ENCODE measurements around the gene ASIC5. TPM values are rescaled to one million over a fixed set of nuclear protein-coding genes. Genes with fewer than 3 reads are reported as not detected.
A peak's percentile ranks its signal among the peaks of the same experiment; 100 is the strongest.
"Not testable (repeated sequence)": the region's sequence is repeated elsewhere in the genome, so short reads cannot be mapped to it uniquely, and the experiment has no call there.

The ASIC5 gene
- total RNA-seq, 1 donor = not detected

DNA sequence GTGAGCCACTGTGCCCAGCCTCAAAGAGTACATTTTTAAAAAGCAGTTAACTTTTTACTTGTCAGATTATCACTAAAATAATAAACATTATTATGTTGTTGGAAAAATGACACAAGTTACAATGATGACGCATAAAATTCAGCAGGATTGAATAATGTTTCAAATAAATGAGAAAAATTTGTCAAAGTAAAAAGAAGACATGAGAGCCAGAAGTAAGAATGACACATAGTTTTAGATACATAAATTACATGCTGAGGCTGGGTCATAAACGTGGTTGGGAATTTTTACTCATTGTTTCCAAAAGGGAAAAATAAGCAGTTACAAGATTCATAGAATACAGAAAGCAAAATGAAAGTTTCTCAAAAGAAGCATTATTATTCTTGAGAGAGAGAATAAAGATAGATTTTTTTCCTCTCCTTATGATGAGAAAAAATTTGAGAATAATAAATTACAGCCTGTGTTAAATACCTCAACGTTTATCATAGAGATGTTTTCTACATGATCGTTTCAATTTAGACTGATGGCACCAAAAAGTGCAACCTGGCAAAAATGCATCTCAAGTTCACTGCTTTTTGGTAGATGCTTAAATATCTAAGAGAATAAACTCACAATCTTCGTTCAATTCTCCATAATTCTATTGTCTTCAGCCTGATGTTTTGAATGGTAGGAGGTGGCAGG is 66.8 kb downstream of the ASIC5 start:
- no peak overlapping the region for H3K4me3 ChIP-seq (ENCODE audit: insufficient read depth, low read length)

DNA sequence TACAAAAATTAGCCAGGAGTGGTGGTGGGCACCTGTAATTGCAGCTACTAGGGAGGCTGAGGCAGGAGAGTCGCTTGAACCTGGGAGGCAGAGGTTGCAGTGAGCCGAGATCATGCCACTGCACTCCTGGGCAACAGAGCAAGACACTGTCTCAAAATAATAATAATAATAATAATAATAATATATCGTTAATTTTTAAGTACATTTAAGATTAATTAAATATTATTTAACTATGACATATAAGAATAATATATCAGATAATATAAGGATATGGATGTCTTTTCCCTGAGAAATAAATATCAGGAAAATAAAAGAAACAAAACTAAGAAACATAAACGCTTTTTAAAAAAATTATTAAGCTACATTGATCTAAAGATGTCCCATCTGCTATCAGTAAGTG is 68.5 kb downstream of the ASIC5 start:
- H3K4me3 ChIP-seq (ENCODE audit: insufficient read depth, low read length); H4K20me1 ChIP-seq (ENCODE audit: insufficient read depth, low read length); H2AFZ ChIP-seq (ENCODE audit: low read length); H3K9me3 ChIP-seq (ENCODE audit: low read depth, low read length); H3K4me1 ChIP-seq (ENCODE audit: insufficient read depth, low read length); H3K27me3 ChIP-seq (ENCODE audit: insufficient read depth, low read length); H3K27ac ChIP-seq (ENCODE audit: low read depth, low read length); H3K4me2 ChIP-seq (ENCODE audit: insufficient read depth, low read length); H3K79me2 ChIP-seq (ENCODE audit: insufficient read depth, low read length); DNase-seq (ENCODE audit: insufficient read length, low spot score, missing footprints); H3K36me3 ChIP-seq (ENCODE audit: insufficient read depth, low read length): not testable (repeated sequence)

More for the DNA sequence above, 66.8 kb downstream of the ASIC5 start:
- Histone ChIP-seq H3K4me1 (ENCODE audit: insufficient read depth, low read length) (peaks cover 3% of the 10 kb centered on the region), H2AFZ (ENCODE audit: low read length) (no peak overlapping the region), H3K27ac (ENCODE audit: low read depth, low read length) (no peak overlapping the region), H3K79me2 (ENCODE audit: insufficient read depth, low read length) (no peaks in the 10 kb centered on the region), H3K36me3 (ENCODE audit: insufficient read depth, low read length) (no peaks in the 10 kb centered on the region), H4K20me1 (ENCODE audit: insufficient read depth, low read length) (no peaks in the 10 kb centered on the region), H3K27me3 (ENCODE audit: insufficient read depth, low read length) (no peaks in the 10 kb centered on the region), H3K9me3 (ENCODE audit: low read depth, low read length) (no peaks in the 10 kb centered on the region), H3K4me2 (ENCODE audit: insufficient read depth, low read length) (peak overlapping the region; percentile 22)
- TF ChIP-seq, protein P1, sequence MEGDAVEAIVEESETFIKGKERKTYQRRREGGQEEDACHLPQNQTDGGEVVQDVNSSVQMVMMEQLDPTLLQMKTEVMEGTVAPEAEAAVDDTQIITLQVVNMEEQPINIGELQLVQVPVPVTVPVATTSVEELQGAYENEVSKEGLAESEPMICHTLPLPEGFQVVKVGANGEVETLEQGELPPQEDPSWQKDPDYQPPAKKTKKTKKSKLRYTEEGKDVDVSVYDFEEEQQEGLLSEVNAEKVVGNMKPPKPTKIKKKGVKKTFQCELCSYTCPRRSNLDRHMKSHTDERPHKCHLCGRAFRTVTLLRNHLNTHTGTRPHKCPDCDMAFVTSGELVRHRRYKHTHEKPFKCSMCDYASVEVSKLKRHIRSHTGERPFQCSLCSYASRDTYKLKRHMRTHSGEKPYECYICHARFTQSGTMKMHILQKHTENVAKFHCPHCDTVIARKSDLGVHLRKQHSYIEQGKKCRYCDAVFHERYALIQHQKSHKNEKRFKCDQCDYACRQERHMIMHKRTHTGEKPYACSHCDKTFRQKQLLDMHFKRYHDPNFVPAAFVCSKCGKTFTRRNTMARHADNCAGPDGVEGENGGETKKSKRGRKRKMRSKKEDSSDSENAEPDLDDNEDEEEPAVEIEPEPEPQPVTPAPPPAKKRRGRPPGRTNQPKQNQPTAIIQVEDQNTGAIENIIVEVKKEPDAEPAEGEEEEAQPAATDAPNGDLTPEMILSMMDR (IDR thresholded peaks at IDR 0.05; ENCODE audit: extremely low read depth, low read depth, low read length) = no peak
- no peak for DNase-seq (ENCODE audit: insufficient read length, low spot score, missing footprints)

DNA sequence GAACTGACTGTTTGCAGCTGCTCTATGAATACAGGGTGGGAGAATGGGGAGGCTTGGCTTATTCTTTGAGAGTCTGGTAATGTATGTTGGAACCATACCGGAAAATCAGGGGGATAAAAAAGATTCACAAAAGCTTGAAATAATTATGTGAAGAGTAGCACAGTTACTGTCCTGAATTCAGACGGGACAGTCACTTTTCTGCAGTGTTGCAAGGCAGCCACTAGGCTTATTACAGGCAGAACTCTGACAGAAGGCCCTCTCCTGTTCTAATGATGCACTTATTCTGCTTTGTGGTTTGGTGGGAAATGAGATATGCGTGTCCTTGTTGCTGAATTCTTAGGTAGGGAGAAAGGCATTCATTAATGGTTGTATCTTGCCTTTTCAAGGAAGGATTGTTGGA is 70.1 kb downstream of the ASIC5 start:
- Histone ChIP-seq H3K4me2 (ENCODE audit: insufficient read depth, low read length) (no peak overlapping the region), H3K9me3 (ENCODE audit: low read depth, low read length) (no peaks in the 10 kb centered on the region), H4K20me1 (ENCODE audit: insufficient read depth, low read length) (no peaks in the 10 kb centered on the region), H3K27ac (ENCODE audit: low read depth, low read length) (no peak overlapping the region), H3K4me3 (ENCODE audit: insufficient read depth, low read length) (no peak overlapping the region), H3K36me3 (ENCODE audit: insufficient read depth, low read length) (no peaks in the 10 kb centered on the region), H3K27me3 (ENCODE audit: insufficient read depth, low read length) (no peaks in the 10 kb centered on the region), H2AFZ (ENCODE audit: low read length) (no peak overlapping the region), H3K4me1 (ENCODE audit: insufficient read depth, low read length) (peaks cover 3% of the 10 kb centered on the region), H3K79me2 (ENCODE audit: insufficient read depth, low read length) (no peaks in the 10 kb centered on the region)
- peak; percentile 18 for DNase-seq (ENCODE audit: insufficient read length, low spot score, missing footprints)
- TF ChIP-seq, protein P1 (IDR thresholded peaks at IDR 0.05; ENCODE audit: extremely low read depth, low read depth, low read length) = peak; percentile 46

DNA sequence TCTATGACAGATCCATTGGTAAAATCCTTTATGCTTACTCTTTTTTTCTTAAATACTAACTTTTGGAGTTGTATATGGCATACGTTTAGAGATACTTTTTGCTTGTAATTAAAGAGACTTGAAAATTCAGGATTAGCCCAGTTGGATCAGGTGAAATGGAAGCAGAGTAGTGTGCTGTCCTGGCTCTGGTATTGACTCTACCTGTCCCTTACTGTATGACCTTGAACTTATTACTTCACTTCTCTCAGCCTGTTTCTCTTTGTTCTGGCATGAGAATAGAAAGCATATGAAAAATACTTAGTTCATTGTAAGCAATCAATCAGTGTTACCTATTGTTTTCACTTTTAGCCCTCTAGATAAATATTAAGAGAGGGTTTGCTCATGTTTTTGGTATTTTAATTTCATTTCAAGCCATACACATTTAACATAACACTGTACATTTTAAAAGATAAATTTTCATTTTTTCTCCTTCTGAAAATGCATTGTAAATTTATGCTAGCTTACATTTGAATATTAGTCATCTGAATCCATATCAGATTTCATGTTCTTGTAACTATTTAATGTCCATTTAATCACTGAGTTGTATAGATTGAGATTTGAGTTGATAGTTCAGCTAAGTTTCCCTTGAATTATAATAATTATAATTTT is 71.4 kb downstream of the ASIC5 start:
- no peak overlapping the region for H2AFZ ChIP-seq (ENCODE audit: low read length)
- H3K79me2 ChIP-seq (ENCODE audit: insufficient read depth, low read length) = no peaks in the 10 kb centered on the region
- no peaks in the 10 kb centered on the region for H3K9me3 ChIP-seq (ENCODE audit: low read depth, low read length)
- DNase-seq (ENCODE audit: insufficient read length, low spot score, missing footprints) = no peak
- no peaks in the 10 kb centered on the region for H3K27me3 ChIP-seq (ENCODE audit: insufficient read depth, low read length)
- TF ChIP-seq, protein P1 (IDR thresholded peaks at IDR 0.05; ENCODE audit: extremely low read depth, low read depth, low read length) = no peak
- peaks cover 3% of the 10 kb centered on the region for H3K4me1 ChIP-seq (ENCODE audit: insufficient read depth, low read length)
- no peaks in the 10 kb centered on the region for H4K20me1 ChIP-seq (ENCODE audit: insufficient read depth, low read length)
- H3K27ac ChIP-seq (ENCODE audit: low read depth, low read length) = no peak overlapping the region
- no peak overlapping the region for H3K4me2 ChIP-seq (ENCODE audit: insufficient read depth, low read length)
- no peak overlapping the region for H3K4me3 ChIP-seq (ENCODE audit: insufficient read depth, low read length)
- no peaks in the 10 kb centered on the region for H3K36me3 ChIP-seq (ENCODE audit: insufficient read depth, low read length)

All from osteoblast (primary cell).